Ovary (tissue), 3 donors: ENCODE results near the gene FAP.

Source experiments
- CTCF ChIP-seq, 3 donors: fragments of 450-650 bp in 2 of 3; fragments of 200-600 bp in 1 of 3; IDR thresholded peaks; one replicate each; pipeline versions ENCODE4 v1.5.1 to v1.8.0; 2016 to 2022; ENCODE audit warnings: antibody characterized with exemption in 3 of 3, mild to moderate bottlenecking in 1 of 3
- EP300 ChIP-seq: sonication (generic); formaldehyde crosslinking; IDR thresholded peaks from one replicate; pipeline ENCODE4 v1.6.1; 2017; ENCODE audit warnings: antibody characterized with exemption
- POLR2A ChIP-seq: fragments of 450-650 bp; IDR thresholded peaks from one replicate; pipeline ENCODE4 v1.6.1; 2017; ENCODE audit warnings: antibody characterized with exemption, mild to moderate bottlenecking, moderate library complexity
- donor health status: DM: no; HTN: no; CAD: no.

- no peak for TF ChIP-seq CTCF (IDR thresholded peaks at IDR 0.05)
- TF ChIP-seq POLR2A: no peak
- no peak for TF ChIP-seq EP300
These were observed 31.5 kb downstream of the FAP start for GRCh38 chr2:162211732-162212131.
